ENCODE measurements around the gene TTLL13. TPM values are rescaled to one million over a fixed set of nuclear protein-coding genes. Genes with fewer than 3 reads are reported as not detected.

Gene TTLL13
- total and polyA plus RNA-seq, 2 of the 8 experiments (the other 6 are each of a cell fraction or from before 2014, with no cell fraction given): 0.03 TPM; not detected in 1

DNA sequence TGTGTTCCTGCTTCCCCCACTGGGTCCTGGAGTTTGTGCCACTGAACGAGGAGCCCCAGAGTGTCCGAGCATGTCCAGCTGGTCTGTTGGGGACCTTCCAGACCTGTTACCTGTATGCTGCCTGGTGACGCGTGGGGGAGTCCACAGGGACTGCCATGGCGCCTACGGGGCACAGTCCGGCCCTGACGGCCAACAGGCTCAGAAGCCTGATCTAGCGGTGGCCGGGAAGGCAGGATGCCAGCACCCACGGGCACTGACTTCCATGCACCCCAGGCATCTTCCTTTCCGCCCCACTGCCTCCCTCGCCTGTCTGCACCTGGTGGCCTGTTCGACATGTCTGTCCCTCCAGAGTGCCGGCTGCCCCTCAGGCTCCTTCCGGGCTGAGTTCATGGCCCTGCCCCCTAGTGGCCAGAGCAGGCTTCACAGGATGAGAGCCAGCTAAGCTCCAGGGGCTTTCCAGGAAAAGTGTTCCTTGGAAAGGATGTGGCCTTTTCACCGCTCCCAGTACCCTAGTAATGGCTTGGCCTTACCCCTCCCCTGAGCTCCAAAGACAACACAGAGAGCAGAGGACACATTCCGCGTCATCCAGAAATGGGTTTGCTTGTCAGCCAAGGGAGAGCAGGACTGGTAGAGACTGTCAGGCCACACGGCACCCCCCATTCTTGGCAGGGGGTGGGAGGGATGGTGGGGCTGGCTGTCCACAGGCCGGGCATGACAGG is 51.8 kb downstream of the TTLL13 start (continued):
- TF ChIP-seq, protein P1, sequence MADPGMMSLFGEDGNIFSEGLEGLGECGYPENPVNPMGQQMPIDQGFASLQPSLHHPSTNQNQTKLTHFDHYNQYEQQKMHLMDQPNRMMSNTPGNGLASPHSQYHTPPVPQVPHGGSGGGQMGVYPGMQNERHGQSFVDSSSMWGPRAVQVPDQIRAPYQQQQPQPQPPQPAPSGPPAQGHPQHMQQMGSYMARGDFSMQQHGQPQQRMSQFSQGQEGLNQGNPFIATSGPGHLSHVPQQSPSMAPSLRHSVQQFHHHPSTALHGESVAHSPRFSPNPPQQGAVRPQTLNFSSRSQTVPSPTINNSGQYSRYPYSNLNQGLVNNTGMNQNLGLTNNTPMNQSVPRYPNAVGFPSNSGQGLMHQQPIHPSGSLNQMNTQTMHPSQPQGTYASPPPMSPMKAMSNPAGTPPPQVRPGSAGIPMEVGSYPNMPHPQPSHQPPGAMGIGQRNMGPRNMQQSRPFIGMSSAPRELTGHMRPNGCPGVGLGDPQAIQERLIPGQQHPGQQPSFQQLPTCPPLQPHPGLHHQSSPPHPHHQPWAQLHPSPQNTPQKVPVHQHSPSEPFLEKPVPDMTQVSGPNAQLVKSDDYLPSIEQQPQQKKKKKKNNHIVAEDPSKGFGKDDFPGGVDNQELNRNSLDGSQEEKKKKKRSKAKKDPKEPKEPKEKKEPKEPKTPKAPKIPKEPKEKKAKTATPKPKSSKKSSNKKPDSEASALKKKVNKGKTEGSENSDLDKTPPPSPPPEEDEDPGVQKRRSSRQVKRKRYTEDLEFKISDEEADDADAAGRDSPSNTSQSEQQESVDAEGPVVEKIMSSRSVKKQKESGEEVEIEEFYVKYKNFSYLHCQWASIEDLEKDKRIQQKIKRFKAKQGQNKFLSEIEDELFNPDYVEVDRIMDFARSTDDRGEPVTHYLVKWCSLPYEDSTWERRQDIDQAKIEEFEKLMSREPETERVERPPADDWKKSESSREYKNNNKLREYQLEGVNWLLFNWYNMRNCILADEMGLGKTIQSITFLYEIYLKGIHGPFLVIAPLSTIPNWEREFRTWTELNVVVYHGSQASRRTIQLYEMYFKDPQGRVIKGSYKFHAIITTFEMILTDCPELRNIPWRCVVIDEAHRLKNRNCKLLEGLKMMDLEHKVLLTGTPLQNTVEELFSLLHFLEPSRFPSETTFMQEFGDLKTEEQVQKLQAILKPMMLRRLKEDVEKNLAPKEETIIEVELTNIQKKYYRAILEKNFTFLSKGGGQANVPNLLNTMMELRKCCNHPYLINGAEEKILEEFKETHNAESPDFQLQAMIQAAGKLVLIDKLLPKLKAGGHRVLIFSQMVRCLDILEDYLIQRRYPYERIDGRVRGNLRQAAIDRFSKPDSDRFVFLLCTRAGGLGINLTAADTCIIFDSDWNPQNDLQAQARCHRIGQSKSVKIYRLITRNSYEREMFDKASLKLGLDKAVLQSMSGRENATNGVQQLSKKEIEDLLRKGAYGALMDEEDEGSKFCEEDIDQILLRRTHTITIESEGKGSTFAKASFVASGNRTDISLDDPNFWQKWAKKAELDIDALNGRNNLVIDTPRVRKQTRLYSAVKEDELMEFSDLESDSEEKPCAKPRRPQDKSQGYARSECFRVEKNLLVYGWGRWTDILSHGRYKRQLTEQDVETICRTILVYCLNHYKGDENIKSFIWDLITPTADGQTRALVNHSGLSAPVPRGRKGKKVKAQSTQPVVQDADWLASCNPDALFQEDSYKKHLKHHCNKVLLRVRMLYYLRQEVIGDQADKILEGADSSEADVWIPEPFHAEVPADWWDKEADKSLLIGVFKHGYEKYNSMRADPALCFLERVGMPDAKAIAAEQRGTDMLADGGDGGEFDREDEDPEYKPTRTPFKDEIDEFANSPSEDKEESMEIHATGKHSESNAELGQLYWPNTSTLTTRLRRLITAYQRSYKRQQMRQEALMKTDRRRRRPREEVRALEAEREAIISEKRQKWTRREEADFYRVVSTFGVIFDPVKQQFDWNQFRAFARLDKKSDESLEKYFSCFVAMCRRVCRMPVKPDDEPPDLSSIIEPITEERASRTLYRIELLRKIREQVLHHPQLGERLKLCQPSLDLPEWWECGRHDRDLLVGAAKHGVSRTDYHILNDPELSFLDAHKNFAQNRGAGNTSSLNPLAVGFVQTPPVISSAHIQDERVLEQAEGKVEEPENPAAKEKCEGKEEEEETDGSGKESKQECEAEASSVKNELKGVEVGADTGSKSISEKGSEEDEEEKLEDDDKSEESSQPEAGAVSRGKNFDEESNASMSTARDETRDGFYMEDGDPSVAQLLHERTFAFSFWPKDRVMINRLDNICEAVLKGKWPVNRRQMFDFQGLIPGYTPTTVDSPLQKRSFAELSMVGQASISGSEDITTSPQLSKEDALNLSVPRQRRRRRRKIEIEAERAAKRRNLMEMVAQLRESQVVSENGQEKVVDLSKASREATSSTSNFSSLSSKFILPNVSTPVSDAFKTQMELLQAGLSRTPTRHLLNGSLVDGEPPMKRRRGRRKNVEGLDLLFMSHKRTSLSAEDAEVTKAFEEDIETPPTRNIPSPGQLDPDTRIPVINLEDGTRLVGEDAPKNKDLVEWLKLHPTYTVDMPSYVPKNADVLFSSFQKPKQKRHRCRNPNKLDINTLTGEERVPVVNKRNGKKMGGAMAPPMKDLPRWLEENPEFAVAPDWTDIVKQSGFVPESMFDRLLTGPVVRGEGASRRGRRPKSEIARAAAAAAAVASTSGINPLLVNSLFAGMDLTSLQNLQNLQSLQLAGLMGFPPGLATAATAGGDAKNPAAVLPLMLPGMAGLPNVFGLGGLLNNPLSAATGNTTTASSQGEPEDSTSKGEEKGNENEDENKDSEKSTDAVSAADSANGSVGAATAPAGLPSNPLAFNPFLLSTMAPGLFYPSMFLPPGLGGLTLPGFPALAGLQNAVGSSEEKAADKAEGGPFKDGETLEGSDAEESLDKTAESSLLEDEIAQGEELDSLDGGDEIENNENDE (IDR thresholded peaks at IDR 0.05; ENCODE audit: insufficient replicate concordance, low read length): no peak
- TF ChIP-seq CREB1 (IDR thresholded peaks at IDR 0.05) (peak; percentile 47), NRF1 (IDR thresholded peaks at IDR 0.05; ENCODE audit: low read depth, low read length) (no peak), POU5F1 (IDR thresholded peaks at IDR 0.05; ENCODE audit: low read depth, low read length) (no peak), CTBP2 (IDR thresholded peaks at IDR 0.05; ENCODE audit: borderline replicate concordance, insufficient read depth, insufficient read length, low read length) (peak; percentile 53), CHD1 (IDR thresholded peaks at IDR 0.05; ENCODE audit: low read depth, low read length) (no peak)
- TF ChIP-seq, protein P2, sequence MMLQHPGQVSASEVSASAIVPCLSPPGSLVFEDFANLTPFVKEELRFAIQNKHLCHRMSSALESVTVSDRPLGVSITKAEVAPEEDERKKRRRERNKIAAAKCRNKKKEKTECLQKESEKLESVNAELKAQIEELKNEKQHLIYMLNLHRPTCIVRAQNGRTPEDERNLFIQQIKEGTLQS (IDR thresholded peaks at IDR 0.05; ENCODE audit: insufficient read depth, low read depth, low read length): no peak
- TF ChIP-seq, protein P3, sequence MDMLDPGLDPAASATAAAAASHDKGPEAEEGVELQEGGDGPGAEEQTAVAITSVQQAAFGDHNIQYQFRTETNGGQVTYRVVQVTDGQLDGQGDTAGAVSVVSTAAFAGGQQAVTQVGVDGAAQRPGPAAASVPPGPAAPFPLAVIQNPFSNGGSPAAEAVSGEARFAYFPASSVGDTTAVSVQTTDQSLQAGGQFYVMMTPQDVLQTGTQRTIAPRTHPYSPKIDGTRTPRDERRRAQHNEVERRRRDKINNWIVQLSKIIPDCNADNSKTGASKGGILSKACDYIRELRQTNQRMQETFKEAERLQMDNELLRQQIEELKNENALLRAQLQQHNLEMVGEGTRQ (IDR thresholded peaks at IDR 0.05; ENCODE audit: low read length): no peak; the same call in 1 of the 2 replicates
